C4-2B (cell line): ENCODE data around the gene DNAJC5.

Experiments used
- CTCF ChIP-seq: fragments of 450-650 bp; conservative IDR thresholded peaks from 2 replicates; pipeline ENCODE4 v1.5.1; 2017; ENCODE audit warnings: mild to moderate bottlenecking
- ZFX ChIP-seq: fragments of 450-650 bp; IDR thresholded peaks from 2 replicates; pipeline ENCODE4 v1.6.1; 2017

GRCh38 chr20:63883201-63883593 lies 11.7 kb upstream of the DNAJC5 start:
- TF ChIP-seq CTCF, result no peak
- no peak for TF ChIP-seq ZFX
